GM12875 (cell line): ENCODE results near the gene SCAMP3.

ENCODE experiments used
- H3K4me3 ChIP-seq: one replicate; pipeline ENCODE4 v1.5.1; 2011; ENCODE audit warnings: low read depth, low read length, control low read depth
- TF ChIP-seq, protein P1 (sequence below): IDR thresholded peaks from 2 replicates; pipeline ENCODE4 v1.5.1; 2011; ENCODE audit warnings: low read depth, mild to moderate bottlenecking, control low read depth, inconsistent platforms, low read length, moderate library complexity, borderline replicate concordance; ENCODE audit not compliant: insufficient read depth

The SCAMP3 gene

DNA sequence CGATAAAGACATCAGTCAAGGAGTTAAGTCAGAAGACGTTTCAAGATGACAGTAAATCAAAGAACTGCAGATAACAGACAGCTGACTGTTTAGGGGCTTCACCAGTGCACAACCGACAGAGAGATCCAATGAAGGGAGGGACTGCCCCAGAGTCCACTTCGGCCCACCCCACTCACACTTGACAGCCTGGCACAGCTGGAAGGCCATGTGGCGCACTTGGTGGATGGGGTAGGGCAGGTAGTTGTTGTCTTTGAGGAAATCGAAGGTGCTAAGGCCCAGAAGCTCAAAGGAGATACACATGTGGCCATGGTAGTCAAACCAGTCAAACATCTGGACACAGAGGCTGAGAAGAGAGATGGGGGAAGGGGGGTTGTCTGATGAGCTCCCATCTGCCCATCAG lies 4.4 kb upstream of the SCAMP3 start:
- no peak overlapping the region for H3K4me3 ChIP-seq
- TF ChIP-seq, protein P1, sequence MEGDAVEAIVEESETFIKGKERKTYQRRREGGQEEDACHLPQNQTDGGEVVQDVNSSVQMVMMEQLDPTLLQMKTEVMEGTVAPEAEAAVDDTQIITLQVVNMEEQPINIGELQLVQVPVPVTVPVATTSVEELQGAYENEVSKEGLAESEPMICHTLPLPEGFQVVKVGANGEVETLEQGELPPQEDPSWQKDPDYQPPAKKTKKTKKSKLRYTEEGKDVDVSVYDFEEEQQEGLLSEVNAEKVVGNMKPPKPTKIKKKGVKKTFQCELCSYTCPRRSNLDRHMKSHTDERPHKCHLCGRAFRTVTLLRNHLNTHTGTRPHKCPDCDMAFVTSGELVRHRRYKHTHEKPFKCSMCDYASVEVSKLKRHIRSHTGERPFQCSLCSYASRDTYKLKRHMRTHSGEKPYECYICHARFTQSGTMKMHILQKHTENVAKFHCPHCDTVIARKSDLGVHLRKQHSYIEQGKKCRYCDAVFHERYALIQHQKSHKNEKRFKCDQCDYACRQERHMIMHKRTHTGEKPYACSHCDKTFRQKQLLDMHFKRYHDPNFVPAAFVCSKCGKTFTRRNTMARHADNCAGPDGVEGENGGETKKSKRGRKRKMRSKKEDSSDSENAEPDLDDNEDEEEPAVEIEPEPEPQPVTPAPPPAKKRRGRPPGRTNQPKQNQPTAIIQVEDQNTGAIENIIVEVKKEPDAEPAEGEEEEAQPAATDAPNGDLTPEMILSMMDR, result no peak

GRCh38 chr1:155263067-155263466 lies 907 bp upstream of the SCAMP3 start:
- no peak overlapping the region for H3K4me3 ChIP-seq
- TF ChIP-seq, protein P1, result no peak

- H3K4me3 ChIP-seq, result peak overlapping the region; percentile 92
- TF ChIP-seq, protein P1, result no peak
Measured at GRCh38 chr1:155261493-155261851, 688 bp downstream of the SCAMP3 start.

- TF ChIP-seq, protein P1, result no peak
- no peak overlapping the region for H3K4me3 ChIP-seq
Measured at GRCh38 chr1:155260276-155260675, 1.9 kb downstream of the SCAMP3 start.

DNA sequence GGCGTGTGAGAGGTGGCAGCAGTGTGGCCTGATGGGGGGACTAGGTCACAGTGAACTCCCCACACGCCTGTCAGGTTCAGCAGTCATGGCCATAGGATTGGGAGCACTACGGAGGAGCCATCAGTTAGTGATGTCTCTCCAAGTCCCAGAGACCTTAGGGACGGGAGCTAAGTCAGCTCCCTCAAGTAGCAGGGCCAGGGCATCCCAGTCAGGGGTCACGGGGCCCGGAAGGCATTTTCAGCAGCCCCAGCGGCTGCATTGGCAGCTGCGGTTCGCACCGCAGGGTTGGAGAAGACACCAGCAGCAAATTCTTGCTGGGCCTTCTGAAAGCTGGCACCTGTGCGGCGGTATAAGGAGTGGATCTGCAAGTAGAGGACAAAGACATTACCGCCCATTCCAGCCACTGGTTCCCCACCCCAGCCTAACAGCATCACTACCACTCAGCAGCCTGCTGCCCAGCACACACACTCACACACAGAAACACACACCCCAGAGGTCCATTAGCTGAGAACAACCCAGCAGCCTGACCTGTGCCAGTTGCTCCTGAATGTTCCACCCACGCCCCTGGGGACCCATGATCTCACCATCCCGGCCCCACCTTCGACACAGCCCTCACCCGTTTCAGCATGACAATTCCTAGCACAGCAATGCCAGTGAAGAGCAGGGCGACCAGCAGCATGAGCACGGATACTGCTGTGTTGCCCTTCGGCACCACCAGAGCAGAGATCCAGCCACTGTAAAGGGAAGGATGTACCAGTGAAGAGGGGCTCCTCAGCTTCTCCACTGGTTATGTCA lies 5.9 kb downstream of the SCAMP3 start:
- H3K4me3 ChIP-seq, result no peak overlapping the region
- TF ChIP-seq, protein P1, result no peak

DNA sequence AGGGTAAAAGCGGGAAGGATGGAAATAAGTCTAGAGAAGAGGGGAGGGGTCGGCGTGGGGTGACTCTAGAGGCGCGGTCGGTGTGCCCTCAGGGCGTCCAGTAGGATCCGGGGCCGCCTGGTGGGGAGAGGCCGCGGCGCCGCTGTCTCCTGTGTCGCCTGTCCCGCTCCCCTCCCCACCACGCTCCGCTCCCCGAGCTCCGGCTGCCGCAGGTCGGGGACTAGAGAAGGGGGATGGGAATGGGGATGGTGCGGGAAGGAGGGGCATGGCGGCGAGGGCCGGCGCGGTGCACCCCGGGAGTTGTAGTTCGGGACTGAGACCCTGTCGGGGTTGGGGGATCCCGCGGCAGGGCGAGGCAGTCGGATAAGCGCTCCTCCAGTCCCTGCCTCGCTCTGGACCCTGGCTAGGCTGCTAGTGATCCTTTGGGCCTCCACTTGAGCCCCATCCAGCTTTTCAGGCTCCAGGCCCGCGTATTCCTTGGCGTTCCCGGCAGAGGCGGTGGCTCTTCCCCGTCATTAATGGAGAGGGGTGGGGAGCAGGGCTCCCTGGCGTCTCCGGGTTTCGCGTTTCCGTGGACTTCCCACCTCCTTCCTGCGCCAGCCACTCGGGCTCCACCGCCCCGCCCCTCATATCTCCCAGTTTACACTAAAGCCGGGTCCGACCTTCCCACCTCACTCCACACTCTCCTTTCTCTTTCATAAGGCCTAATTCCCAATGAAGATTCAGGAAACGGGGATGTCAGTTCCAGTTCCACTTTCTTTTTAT lies 6.7 kb downstream of the SCAMP3 start, which contains the start of gene ENTREP3:
Gene ENTREP3 (minus strand): TSS at position 241 of the 765 bp plus-strand sequence. CDS start 606 bp downstream, outside the sequence.
- TF ChIP-seq, protein P1, result 0 out of 2 replicates have a peak, but pooled peaks have one; percentile 0
- peak within 1 kb of the TSS; percentile 68 for H3K4me3 ChIP-seq
